Endothelial cell of umbilical vein (primary cell): ENCODE measurements around the gene C22orf39.

Source experiments
- EZH2 ChIP-seq: IDR thresholded peaks from 2 replicates; pipeline ENCODE4 v1.6.1; 2012; ENCODE audit warnings: borderline replicate concordance, low read depth, mild to moderate bottlenecking, moderate library complexity, low read length, inconsistent platforms; ENCODE audit not compliant: severe bottlenecking
- FOS ChIP-seq: IDR thresholded peaks from 2 replicates; pipeline ENCODE4 v1.6.1; 2011; ENCODE audit warnings: mild to moderate bottlenecking, low read length, moderate library complexity, borderline replicate concordance; ENCODE audit not compliant: insufficient read depth
- GATA2 ChIP-seq: IDR thresholded peaks from 2 replicates; pipeline ENCODE4 v1.7.0; 2011; ENCODE audit warnings: low read depth, mild to moderate bottlenecking, moderate library complexity, mixed read lengths, low read length; ENCODE audit not compliant: insufficient read length, insufficient read depth
- JUN ChIP-seq: IDR thresholded peaks from 2 replicates; pipeline ENCODE4 v1.6.1; 2011; ENCODE audit warnings: borderline replicate concordance, low read depth; ENCODE audit not compliant: insufficient read length, insufficient read depth
- MYC ChIP-seq: IDR thresholded peaks from one replicate; pipeline ENCODE4 v1.6.1; 2011; ENCODE audit warnings: mild to moderate bottlenecking, low read depth, low read length
- POLR2A ChIP-seq: IDR thresholded peaks from 2 replicates; pipeline ENCODE4 v1.6.1; 2012; ENCODE audit warnings: low read depth, mild to moderate bottlenecking, control low read depth, low read length
- POLR2AphosphoS5 ChIP-seq: IDR thresholded peaks from 2 replicates; pipeline ENCODE4 v1.6.1; 2012; ENCODE audit warnings: low read depth, mild to moderate bottlenecking, control low read depth, low read length, moderate library complexity; ENCODE audit not compliant: insufficient read depth
- TF ChIP-seq, protein P1 (sequence below), 2 donors: IDR thresholded peaks; 1 replicate in 1 of 2; 2 replicates in 1 of 2; pipeline ENCODE4 v1.5.1; 2011; ENCODE audit warnings: low read length in 2 of 2, mild to moderate bottlenecking in 2 of 2, moderate library complexity in 2 of 2, control low read depth in 1 of 2, inconsistent platforms in 1 of 2, low read depth in 1 of 2; ENCODE audit not compliant: insufficient read depth in 1 of 2; ENCODE audit errors: extremely low read depth in 1 of 2
- TF ChIP-seq, protein P2 (sequence below): IDR thresholded peaks from 2 replicates; pipeline ENCODE4 v1.6.1; 2011; ENCODE audit not compliant: insufficient read depth, insufficient read length

- TF ChIP-seq, protein P1, sequence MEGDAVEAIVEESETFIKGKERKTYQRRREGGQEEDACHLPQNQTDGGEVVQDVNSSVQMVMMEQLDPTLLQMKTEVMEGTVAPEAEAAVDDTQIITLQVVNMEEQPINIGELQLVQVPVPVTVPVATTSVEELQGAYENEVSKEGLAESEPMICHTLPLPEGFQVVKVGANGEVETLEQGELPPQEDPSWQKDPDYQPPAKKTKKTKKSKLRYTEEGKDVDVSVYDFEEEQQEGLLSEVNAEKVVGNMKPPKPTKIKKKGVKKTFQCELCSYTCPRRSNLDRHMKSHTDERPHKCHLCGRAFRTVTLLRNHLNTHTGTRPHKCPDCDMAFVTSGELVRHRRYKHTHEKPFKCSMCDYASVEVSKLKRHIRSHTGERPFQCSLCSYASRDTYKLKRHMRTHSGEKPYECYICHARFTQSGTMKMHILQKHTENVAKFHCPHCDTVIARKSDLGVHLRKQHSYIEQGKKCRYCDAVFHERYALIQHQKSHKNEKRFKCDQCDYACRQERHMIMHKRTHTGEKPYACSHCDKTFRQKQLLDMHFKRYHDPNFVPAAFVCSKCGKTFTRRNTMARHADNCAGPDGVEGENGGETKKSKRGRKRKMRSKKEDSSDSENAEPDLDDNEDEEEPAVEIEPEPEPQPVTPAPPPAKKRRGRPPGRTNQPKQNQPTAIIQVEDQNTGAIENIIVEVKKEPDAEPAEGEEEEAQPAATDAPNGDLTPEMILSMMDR (IDR thresholded peaks at IDR 0.05; ENCODE audit: extremely low read depth in 1 of 2, insufficient read depth in 1 of 2, low read depth in 1 of 2, low read length in 2 of 2) = no peak
- TF ChIP-seq, protein P2, sequence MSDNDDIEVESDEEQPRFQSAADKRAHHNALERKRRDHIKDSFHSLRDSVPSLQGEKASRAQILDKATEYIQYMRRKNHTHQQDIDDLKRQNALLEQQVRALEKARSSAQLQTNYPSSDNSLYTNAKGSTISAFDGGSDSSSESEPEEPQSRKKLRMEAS = no peak
- TF ChIP-seq POLR2A (no peak), EZH2 (no peak), POLR2AphosphoS5 (no peak), MYC (no peak), JUN (no peak), GATA2 (no peak), FOS (no peak)
Observed at GRCh38 chr22:19494001-19494560, 46.6 kb upstream of the C22orf39 start.
